ENCODE results near the gene ZNF587.

- no peak for TF ChIP-seq CTCF (IDR thresholded peaks at IDR 0.05; ENCODE audit: poor library complexity)
- no peak for TF ChIP-seq EZH2phosphoT487 (IDR thresholded peaks at IDR 0.05; ENCODE audit: low read depth, severe bottlenecking, unreplicated experiment)
Observed at GRCh38 chr19:57867868-57868492, 18.3 kb downstream of the ZNF587 start.
